GM19351 (cell line): ENCODE measurements around the gene ENPP3.
A peak's percentile ranks its signal among the peaks of the same experiment; 100 is the strongest.

ENCODE experiments used
- ATAC-seq: cut with Tn5 transposase; IDR thresholded peaks from one replicate; pipeline ENCODE4 v1.9.1; 2021; ENCODE audit warnings: mild to moderate bottlenecking, moderate library complexity; ENCODE audit not compliant: unreplicated experiment

ENPP3 gene

DNA sequence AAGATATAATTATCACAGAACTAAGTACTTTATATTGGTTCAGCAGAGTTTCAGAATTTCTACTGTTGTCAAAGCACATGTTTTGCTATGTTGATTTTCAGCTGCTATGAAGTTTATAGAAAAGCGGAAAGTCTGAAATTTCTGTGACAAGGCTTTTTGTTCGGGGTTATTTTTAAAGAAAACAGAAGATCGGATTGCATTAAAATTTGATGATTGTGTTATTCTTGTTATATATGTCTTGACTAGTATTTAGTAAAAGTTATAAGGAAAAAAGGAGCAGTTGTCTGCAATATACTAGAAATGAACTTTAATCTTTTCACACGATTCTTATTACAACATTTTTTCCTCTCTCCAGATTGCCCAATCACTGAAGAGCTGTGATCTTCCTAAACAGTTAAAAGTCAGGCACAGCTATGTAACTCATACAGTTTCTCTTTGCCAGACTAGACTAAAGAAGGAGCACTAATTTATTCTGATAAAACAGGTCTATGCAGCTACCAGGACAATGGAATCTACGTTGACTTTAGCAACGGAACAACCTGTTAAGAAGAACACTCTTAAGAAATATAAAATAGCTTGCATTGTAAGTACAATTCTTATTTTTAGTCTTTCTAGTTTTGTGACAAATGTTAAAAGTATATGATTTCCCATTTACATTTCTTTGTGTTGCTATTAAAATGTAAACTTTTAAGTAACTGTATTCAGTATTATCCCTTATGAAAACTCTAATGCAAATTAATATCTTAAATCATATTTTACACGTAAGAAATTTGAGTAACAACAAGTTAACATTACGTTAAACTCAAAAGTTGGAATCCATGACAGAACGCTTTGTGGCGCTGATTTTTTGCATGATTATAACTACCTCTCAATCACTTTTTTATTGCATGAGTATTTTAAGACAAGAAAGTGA is at the start of gene ENPP3:
Gene ENPP3 (plus strand): TSS at position 423 of the 913 bp plus-strand sequence. CDS start 83 bp downstream, at position 506.
- ATAC-seq: no peak

DNA sequence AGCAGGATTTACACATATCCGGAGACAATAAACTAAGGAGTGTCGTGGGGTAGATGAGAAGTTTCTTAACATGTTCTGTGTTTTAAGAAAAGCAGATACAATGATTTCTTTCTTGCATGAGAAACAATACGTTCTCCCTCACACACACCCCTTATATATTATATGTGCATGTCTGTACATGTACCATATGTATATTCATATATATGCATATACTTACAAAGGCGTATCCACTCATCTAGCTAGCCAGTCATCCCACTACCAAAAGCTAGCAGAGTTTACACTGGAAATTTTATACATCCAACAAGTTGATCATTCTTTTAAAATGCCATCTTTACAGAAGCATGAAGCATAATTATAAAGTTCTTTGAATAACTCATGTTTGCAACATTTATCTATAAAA is 49.2 kb upstream of the ENPP3 start:
- ATAC-seq: no peak

DNA sequence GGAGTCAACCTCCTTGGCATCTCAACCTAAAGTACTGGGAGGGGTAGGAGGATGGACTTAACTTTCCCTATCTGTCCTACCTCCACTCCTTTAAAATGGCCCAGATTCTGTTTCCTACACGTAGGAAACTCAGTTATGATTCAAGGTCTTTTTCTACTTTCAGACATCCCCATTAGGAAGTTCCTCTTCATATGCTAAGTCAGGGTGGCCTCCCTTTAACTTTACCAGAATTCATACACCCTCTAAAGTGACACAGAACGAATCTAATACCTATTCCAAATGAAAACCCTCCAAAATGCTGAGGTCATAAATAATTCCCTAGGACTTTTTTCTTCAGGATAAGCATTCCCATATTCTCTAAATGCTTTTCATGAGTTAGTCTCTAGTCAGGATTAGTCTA is 48.5 kb upstream of the ENPP3 start:
- no peak for ATAC-seq

DNA sequence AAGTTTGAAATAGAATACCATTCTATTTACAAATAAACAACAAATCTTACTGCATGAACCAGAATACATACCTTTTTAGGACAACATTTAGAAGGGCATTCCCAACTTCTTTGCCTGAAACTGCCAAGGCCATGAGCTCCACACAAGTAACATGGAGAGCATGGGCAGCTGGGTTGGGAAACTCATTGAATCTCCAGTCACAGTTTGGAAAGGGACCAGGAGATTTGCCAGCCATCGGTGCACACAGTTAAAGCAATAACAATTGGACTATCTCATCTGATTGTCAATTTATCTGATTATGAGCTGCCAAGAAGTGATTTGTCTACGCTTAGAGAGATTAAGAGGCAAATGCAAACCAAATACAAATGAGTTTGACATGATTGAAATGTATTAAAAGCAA is 44.2 kb upstream of the ENPP3 start:
- no peak for ATAC-seq

DNA sequence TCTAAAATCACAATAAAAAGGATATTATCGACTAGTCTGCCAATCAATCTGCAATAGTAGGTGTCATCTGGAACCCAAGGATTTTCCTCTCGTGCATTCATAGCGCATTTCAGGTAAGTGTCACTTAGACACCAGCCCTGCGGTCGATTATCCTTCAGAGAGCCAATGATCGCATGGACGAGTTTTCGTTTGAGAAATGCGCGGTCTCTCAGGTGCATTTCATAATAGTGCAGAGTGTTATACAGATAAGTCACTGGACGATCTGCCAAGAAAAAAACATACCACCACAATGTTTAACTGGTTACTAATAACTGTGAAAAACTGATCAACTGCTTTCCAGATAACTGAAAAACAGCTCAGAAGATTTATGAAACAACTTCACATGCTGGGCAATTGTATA is 43.0 kb upstream of the ENPP3 start:
- no peak for ATAC-seq

DNA sequence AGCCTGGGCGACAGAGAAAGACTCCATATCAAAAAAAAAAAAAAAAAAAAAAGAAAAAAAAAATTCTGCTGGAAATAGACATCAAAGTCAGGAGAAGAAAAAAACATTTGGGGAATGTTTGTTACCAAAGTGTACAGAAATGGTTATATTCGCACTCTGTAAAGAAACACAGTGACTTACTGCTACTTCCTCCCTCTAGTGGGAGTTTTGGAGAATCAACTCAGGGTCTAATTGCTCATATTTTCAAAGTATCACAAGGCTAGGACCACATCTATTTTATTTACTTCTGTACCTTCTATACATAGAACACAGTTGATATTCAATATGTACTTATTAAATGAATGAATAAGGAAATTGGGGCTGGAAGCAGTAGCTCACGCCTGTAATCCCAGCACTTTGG is 39.7 kb upstream of the ENPP3 start:
- peak; percentile 54 for ATAC-seq

DNA sequence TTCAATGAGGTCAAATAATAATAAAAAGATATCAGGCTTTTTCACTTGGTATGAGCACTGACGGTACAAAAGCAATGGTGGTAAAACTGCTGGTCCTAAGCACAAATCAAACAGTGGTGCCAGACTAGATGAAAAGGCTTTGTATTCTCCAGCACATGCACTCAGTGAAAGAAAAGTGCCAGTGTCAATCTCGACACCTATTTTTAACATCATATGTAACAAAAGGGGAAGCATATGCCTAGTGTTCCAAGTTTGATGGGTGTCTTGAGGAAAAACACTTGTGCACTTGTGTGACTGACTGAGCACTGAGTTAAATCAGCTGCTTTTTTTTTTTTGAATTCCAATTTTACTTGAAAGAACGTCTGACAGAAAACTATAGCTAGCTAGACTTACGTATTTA is 36.4 kb upstream of the ENPP3 start:
- ATAC-seq: no peak

DNA sequence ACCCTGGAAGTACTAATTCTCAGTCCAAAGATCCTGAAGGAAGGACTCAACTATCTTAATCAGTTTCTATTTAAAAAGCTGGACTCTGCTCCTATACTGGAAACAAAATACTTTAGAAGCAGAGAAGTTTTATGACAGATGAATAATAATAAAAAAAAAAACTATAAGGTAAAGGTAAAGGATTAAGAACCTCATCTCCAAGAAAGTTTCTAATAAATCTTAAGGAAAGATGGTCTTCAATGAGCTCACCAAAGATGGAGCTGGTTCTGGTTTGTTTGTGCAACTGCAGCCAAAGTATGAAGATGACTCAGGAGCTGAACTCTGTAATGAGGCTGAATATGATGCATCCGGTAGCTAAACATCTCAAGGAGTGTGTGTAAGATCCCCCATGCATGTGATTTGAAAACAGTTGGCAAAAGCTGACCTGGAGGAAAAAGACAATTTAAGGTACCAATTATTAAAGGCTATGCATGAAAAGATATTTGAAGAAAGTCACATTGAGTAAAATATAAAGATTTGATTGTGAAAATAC is 34.3 kb upstream of the ENPP3 start:
- ATAC-seq: no peak

DNA sequence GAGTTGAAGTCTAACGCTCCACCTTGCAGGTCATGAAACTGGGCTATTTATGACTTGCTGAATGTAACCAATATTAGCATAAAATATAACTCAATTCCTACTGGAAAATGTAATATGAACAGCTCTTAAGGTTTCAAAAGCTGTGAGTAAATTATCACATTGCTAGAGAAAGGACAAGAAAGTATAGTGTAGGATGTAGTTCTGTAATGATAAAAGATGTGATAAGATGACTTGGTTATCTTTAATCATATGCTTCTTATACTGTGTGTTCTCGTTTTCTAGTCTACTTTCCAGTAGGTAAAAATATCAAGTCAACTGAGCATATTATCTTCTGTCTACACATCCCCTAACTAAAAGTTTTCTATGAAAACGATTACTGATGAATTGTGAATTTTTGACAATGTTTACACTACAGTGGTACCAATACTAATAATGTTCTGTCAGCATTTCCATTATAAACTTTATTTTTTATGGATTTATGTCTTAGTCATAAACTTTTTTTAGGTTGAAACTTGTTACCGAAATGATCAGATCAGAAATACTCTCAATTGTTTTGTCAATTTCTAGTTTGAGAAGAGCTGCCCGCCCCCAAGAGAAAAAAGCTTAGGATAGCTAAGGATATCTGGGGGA is 23.7 kb upstream of the ENPP3 start:
- no peak for ATAC-seq

DNA sequence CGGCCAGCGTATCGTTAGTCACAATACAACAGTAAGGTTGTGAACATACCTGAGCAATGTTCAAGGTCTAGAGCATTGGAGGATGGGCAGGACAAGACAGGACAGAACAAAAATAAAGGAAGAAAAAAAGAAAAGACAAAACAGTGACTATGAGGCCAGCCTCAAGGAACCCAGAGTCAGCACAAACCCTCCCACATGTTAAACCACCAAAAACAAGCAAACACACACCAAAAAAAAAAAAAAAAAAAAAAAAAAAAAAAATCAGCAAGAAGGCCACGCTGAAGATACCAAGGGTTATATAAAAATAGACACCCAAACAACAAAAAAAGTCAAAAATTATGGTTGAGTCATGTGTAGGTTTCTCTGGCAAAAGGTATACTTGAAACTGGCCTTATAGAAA is 21.8 kb upstream of the ENPP3 start:
- no peak for ATAC-seq

DNA sequence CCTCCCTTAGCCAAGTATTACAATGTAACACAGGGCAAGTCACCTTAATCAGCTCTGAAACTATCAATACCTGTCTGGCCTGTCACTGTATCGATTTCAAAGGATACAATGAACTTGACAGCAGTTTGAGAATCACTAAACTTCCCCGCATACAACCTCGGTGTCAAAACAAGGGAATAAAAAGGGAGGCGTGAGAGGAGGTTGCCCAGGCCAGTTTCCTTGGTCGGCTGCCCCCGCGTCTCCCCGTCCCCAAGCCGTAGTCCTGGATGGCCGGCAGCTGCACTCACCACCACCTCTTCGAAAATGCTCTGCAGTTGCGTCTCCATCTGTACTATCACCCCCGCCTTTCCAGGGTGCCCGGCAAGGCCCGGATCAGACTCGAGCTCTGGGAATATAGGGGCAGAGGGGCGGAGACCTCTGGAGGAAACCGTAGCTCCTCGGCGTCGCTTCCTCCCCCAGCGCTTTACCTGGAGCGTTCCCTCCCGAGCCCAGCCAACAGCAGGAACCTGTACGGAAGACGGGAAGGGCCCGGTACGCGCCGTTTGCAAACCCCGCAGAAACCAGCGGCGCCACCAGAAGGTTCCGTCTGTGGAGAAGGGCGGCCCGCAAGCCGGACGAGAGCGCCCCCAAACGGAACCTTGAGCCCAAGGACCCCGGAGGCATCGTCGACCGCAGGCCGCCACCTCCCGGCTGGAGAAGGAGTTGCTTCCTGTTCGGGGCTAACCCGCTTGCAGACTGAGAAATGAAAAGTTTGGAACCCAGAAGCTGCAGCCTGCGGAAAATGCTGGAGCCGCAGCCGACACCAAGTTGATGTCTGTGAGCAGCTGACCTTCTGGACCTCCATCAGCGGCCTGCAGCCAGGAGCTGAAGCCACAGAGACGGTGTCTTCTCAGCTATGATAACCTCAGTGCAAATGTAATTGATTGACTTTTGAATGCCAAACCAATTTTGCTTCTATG is 9.1 kb upstream of the ENPP3 start, which contains the start of gene MED23:
Gene MED23 (minus strand): TSS at position 519 of the 959 bp plus-strand sequence. CDS start 193 bp downstream, at position 326.
- ATAC-seq: peak; percentile 95

DNA sequence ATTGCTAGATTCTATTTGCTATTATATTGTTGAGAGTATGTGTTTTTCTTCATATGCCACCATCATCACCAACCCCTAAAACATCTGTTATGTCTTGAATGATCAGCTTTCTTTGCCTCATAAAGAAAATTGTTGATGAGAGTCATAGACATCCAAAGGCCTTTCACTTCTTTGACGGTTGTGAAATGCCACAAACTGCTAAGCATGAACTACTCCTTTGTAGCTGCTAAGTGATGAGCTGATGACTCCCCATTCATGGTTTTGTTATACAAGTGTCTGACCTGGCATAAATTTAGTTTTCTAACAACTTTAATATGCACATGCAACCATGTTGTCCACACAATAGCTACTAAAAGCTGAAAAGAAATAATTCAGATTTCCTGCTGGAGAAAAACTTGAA is 8.4 kb upstream of the ENPP3 start:
- no peak for ATAC-seq

DNA sequence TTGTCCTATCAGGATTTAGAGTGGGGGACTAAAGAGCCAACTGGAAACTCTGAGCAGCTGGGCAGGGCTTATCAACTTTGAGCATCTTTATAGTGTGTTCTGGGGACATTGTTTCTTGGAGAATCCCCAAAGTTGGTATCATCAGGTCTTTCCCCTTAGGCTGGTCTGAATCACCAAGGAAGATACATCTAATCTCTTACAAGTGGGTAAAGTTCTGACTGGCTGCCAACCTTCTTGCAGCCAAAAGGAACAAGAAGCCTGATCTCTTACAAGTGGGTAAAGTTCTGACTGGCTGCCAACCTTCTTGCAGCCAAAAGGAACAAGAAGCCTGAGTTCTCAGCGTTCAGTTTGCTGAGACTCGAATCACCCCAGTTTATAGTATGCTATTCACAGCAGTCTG is 7.5 kb upstream of the ENPP3 start:
- no peak for ATAC-seq

DNA sequence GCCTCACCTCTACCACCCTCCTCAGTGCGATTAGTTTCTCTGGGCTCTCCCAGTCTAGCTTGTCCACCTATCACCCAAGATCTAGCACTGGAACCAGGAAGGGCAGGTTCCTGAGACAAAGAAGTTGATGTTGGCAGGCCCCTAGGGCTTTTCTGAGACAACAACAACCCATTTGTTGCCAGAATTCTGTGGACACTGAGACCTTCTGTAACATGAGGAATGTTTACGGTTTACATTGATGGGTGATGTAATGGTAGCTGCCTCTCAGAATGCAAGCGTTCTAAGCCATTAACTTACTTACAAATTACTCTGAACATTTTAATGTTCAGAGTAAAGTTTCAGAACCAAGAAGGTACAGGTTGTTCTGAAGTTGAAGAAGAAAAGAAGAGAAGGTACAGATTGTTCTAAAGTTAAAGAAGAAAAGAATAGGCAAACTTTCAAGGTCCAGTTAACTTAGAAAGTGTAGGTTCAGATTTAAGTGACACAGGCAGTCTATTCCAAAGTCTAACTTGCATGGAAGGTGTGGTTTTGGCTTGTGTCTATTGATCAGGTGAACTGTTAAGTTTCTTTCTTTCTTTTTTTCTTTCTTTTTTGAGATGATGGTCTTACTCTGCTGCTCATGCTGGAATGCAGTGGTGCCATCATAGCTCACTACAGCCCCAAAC is 5.3 kb upstream of the ENPP3 start:
- no peak for ATAC-seq

DNA sequence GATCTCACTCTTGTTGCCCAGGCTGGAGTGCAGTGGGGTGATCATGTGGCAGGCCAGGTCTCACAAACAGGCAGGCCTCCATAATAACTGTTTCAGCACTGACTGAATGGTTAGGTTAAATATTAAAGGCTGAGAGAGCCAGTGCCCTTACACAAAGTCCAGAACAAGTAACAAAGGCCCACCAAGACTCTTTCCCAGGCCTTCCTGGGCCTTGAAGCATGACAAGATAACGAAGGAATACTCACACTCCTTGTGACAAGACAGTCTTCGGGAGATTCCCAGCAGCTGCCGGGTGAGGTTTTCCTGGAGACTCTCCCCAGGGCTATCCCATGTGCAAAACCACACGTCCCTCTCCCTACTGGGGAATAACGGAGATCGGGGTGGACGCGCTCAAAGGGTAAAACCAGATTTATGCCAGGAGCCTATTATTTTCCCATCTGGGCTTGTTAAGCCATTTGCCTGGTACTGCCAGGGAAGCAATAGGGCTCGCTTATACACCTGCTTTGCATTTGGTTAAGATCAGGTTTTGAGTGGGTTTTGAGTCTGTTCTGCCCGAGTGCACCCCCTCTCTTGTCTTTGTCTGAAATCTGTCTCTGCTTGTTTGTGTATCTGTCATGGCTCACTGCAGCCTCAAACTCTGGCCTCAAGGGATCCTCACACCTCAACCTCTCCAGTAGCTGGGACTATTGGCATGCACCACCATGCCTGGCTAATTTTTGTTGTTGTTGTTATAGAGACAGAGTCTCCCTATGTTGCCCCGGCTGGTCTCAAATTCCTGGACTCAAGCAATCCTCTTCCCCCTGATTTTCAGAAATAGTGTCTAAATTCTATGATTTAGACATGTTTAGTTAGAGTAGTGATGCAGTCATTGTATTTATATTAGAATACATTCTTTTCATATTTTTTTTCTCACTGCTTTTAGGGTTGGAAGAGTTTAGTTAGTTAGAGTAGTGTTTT is 1.4 kb upstream of the ENPP3 start:
- ATAC-seq: peak; percentile 71

DNA sequence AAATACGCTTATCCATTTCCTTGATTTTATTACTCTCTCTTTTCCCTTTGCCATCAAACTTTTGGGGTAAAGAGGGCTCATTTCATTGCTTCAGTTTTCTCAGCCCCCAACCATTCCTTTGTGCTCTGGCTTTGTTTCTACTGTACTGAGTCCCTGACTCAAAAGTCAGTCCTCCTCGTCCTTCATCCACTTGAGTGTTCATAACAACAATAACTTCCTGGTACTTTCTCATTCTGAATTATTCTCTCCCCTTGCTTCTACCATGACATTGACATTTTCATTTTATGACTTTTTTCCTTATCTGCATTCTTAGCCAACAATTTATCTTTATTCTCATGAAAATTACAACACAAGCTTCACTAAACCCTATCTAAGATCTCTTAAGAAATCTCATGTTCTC is 911 bp downstream of the ENPP3 start:
- ATAC-seq: no peak

DNA sequence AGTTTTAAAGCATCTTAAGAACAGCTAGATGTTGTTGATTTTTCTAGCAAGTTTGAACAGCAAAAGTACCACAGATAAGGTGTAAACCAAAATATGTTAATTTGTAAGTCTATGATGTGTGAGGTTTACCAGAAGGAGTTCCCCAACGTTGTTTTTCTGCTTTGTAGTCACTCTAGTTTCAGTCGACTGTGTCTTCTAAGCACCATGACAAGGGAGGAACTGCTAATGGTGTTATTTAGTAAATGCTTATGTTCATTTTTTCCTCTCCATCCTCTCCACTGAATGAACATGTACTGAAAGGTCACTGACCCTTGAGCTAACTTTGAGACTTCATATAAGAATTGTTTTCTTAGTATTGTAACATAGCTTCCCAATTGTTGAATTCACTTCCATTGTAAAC is 3.0 kb downstream of the ENPP3 start:
- ATAC-seq: peak; percentile 72

DNA sequence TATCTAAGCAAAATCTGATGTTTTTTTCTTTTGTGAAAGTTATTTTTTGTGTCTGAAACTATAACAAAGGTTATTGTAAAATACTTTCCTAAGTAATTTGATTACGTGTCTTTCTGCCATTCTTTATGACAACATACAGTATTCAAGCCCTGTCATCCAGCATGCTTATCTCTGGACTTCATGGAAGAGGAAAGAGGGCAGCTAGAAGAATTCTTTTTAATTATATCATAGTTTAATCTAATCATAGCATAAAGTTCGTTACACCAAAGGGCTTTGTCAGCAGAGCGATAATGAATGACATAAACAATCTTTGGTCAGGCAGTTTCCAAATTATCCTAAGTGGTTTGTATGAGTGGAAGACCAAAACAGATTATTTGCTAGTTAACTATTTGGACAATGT is 3.5 kb downstream of the ENPP3 start:
- no peak for ATAC-seq

DNA sequence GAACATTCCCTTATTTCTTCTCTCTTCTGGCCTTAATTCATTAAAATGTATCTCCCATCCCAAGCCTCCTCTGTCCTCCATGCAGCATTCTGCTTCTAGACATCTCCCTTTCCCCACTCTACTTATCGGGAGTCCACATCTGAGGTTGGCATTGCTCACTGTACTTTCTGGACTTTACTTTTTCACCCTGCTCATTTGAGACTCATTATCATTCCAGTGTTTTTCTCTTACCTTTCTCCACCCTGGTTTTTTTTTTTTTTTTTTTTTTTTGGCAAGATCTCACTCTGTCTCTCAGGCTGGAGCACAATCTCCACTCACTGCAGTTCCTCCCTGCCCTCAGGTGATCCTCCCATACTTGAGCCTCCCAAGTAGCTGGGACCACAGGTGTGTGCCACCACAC is 4.5 kb downstream of the ENPP3 start:
- no peak for ATAC-seq
